ENCODE measurements around the gene OR5M3.

The OR5M3 gene

GRCh38 chr11:56473252-56473651 is at the start of gene OR5M3:
TSS of gene OR5M3 (minus strand) at chr11:56473352. CDS start at chr11:56470497, 2,855 bp downstream.
- no peak for DNase-seq

- DNase-seq: no peak
Observed at GRCh38 chr11:56522008-56522407, 48.9 kb upstream of the OR5M3 start.

GRCh38 chr11:56513280-56513679 is 40.1 kb upstream of the OR5M3 start:
- DNase-seq: no peak

DNA sequence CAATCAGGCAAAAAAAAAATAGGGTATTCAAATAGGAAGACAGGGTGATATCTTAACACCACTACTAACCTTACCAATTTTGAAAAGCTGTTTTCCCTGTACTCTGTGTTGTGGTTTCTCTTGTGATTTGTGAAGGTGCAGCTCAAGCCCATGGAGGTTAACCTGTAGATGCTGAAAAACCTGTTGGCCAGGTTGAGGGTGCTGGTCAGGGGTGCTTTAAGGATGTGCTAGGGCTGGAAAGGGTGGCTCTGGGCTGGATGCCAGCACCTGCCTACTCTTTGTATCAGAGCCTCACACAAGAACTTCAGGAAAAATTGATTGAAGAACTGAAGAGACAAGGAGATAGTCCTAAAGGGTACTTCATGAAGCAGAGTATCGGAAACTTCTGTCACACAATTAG is 36.3 kb upstream of the OR5M3 start:
- no peak for DNase-seq

DNA sequence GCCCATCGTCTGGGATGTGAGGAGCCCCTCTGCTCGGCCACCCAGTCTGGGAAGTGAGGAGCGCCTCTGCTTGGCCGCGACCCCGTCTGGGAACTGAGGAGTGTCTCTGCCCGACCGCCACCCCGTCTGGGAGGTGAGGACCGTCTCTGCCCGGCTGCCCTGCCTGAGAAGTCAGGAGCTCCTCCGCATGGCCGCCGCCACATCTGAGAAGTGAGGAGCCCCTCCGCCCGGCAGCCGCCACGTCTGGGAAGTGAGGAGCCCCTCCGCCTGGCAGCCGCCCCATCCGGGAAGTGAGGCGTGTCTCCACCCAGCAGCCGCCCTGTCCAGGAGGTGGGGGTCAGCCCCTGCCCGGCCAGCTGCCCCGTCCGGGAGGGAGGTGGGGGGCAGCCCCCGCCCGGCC is 23.9 kb upstream of the OR5M3 start:
- no peak for DNase-seq

- DNase-seq: no peak
Observed at GRCh38 chr11:56495117-56495516, 22.0 kb upstream of the OR5M3 start.

- no peak for DNase-seq
Observed at GRCh38 chr11:56491270-56491669, 18.1 kb upstream of the OR5M3 start, which contains the start of gene OR5M8. TSS of gene OR5M8 (minus strand) at chr11:56491370. CDS start at chr11:56491370, 0 bp downstream.

DNA sequence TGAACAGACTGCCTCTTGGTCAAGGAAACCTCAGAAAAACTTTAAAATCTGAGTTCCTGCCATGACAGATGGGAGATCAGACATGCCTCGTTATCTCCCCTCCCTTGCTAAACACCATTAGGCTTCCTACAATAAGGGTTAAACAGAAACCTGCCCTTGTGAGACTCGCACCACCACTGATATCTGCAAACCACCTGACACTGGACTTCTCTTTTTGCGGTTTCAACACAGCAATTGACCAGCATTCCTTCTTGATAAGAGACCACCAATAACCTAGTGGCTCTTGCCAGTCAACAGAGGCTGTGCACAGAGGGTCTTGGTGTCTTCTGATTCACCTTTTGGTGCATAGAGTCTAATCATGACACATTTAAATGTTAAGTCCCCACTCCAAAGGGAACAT is 13.6 kb upstream of the OR5M3 start:
- DNase-seq: no peak

- no peak for DNase-seq
Observed at GRCh38 chr11:56474729-56475235, 1.6 kb upstream of the OR5M3 start.

- no peak for DNase-seq
Observed at GRCh38 chr11:56457076-56457475, 16.1 kb downstream of the OR5M3 start.

DNA sequence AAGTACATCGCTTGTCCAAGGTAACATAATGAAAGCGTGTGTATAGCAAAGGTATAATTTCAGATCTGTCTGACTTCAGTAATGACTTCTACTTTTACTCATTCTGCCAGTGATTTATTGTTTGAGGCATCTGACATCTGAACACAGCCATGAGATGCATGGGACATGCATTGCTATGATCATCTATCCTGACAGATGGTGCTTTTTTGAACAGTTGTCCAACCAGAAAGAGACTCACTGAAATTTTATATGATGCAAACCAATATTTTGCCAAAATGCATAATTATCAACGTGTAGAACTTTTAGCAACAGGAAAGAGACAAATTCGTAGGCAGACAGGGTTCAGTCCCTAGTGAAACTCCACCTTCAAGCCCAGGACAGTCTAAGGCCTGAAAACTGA is 19.6 kb downstream of the OR5M3 start:
- no peak for DNase-seq

All from stimulated activated CD4-positive, alpha-beta T cell treated with anti-CD3 and anti-CD28 coated beads, Interleukin-4, amount 100 ng/mL, for 1 hour (primary cell).